GM18909 (cell line): ENCODE measurements around the gene HCAR2.
"Not testable (repeated sequence)": the region's sequence is repeated elsewhere in the genome, so short reads cannot be mapped to it uniquely, and the experiment has no call there.

Source experiments
- ATAC-seq: cut with Tn5 transposase; IDR thresholded peaks from one replicate; pipeline ENCODE4 v1.9.1; 2021; ENCODE audit warnings: mild to moderate bottlenecking; ENCODE audit not compliant: unreplicated experiment, poor library complexity

Gene HCAR2

GRCh38 chr12:122702890-122703611 is at the start of gene HCAR2:
Gene HCAR2 (minus strand): TSS chr12:122703357. CDS start chr12:122703283, 74 bp downstream.
- not testable (repeated sequence) for ATAC-seq

- peak; percentile 95 for ATAC-seq
Observed at GRCh38 chr12:122752464-122753318, 49.5 kb upstream of the HCAR2 start, which contains the start of gene DENR. Gene DENR (plus strand): TSS chr12:122752824. CDS start chr12:122753702, 878 bp downstream.

- ATAC-seq = not testable (repeated sequence)
Observed at GRCh38 chr12:122750781-122751515, 47.8 kb upstream of the HCAR2 start.

DNA sequence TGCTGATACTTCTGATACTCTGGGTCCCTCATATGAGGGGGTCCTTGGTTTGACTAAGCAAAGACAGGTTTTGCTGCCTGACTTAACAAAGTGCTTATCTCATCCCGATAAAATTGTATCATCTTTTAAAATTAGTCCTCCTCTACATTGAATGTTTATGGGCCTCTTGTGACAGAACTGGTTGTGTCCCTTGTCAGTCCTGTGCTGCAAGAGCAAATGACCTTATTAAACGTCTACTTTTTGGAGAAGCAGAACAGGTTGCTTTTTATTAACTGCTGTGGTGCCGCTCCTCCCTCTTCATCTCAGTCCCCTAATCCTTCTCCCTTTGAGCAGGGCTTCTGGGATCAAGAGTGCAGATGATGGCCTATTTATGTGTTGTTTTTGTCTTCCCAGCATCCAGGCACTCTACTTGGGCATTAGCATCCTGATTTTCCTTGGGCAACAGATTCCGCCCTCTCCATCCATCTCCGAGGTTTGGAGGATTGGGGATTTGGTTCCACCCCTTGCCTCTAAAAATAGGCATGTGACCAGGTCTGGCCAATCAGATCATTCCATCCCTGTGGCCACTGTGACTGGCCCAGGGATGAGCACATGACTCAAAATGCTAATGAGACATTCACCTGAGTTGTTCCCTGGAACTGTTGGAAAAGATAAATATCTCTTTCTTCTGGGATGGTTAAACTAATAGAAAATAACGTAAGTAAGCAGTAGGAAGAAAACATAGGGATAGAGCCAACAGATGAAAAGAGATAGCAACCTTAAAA is 46.6 kb upstream of the HCAR2 start:
- ATAC-seq = no peak

- no peak for ATAC-seq
Observed at GRCh38 chr12:122747224-122748135, 44.3 kb upstream of the HCAR2 start.

- ATAC-seq = no peak
Observed at GRCh38 chr12:122743895-122744525, 40.9 kb upstream of the HCAR2 start.

DNA sequence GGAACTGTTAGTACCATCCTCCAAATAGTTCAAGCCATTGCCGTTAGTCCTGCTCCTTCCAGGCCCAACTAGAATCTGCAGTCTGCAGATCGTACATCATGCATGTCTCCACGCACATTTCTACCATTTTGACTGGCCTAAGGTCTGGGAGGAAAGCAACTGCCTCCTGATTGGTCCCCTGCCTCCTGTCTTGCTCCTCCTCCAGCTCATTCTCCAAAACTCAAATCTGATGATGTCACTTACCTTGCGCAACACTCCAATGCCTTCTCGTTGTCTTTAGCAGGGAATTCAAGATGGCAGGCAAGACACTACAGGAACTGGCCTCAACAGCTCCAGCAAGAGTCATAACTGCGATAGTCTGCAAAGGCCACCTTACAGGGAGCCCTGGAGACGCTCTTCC is 37.2 kb upstream of the HCAR2 start:
- ATAC-seq = no peak

GRCh38 chr12:122738571-122738970 is 35.4 kb upstream of the HCAR2 start:
- ATAC-seq = no peak

- no peak for ATAC-seq
Observed at GRCh38 chr12:122732611-122733010, 29.5 kb upstream of the HCAR2 start.

DNA sequence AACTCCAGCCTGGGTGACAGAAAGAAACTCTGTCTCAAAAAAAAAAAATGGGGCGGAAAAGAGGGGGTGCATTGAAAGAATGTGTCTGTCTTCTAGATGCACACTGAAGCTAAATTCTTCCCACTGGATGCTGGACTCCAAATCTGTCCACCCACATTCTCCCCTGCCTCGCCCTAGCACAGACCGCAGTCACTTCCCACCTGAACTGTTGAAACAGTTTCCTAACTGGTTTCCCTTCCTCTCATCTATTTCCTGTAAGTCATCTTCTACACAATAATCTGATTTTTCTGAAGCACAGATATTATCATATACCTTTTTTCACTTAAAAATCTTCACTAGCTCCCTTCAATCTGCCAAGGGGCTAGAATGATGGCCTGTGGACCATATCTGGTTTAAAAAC is 29.0 kb upstream of the HCAR2 start:
- no peak for ATAC-seq

DNA sequence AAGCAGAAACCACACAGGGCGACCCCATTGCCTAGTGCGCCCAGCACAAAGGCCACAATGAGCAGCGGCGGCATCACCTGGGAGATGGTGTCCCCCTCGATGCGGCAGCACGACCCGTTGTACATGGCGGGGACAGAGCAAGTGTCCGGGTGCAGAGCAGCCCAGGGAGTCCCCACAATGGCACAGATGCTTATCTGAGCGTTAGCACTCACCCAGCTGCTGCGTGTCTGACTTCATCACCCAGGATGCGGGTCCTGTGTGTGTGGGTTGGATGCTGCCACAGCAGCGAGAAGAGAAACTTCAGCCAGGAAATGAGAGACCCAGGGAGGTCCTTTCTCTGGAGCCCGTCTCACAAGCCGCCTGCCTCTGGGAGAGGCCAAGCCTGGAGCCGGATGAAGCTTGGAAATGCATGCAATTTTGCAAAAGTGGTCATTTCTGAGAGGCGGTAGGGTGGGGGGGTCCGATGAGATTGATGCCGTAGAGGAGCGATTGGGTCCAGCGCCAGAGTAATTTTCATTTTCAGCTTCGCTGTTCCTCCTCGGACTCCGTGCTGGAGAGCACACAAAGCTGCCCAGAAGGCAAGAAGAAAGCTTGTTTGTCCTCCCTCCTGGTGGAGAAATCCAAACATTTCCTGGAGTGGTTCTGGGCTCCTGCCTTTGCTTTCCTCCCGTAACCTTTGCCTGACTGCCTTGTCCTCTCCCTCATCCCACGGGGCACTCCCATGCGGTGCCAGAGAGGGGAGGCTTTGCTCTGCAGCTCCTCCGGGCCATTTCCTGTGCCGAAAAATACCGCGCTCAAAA is 27.3 kb upstream of the HCAR2 start, which contains the start of gene HCAR1:
TSS of gene HCAR1 (minus strand) at position 630 of the 800 bp plus-strand sequence. CDS start at position 125, 505 bp downstream.
- ATAC-seq = no peak

- ATAC-seq = no peak
Observed at GRCh38 chr12:122729583-122730214, 26.5 kb upstream of the HCAR2 start.

GRCh38 chr12:122726080-122726558 is 23.0 kb upstream of the HCAR2 start:
- ATAC-seq = no peak

GRCh38 chr12:122725452-122726079 is 22.4 kb upstream of the HCAR2 start:
- no peak for ATAC-seq

DNA sequence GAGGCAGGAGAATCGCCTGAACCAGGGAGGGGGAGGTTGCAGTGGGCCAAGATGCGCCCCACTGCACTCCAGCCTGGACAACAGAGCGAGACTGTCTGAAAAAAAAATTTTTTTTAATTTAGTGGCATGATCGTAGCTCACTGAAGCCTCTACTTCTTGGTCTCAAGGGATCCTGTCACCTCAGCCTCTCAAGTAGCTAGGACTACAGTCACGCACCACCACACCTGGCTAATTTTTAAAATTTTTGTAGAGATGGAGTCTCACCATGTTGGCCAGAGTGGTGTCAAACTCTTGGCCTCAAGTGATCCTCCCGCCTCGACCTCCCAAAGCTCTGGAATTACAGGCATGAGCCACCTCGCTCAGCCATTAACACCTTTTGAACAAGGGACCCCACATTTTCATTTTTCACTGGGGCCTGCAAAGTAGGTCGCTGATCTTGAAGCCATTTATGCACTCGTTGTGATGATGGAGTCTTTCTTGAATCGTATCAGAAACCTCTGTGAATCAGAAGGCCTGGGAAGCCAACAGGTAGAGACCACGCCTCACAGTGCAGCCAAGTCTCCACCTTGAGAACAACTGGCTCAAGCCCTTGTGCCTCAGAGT is 21.6 kb upstream of the HCAR2 start:
- ATAC-seq = peak; percentile 34

GRCh38 chr12:122722387-122722786 is 19.2 kb upstream of the HCAR2 start:
- ATAC-seq = no peak
